Chondrocyte (in vitro differentiated cells): ENCODE measurements around the gene MYH2. TPM values are rescaled to one million over a fixed set of nuclear protein-coding genes. Genes with fewer than 3 reads are reported as not detected.

Experiments
- DNase-seq: peaks from one replicate; pipeline ENCODE4 v3.0.0; 2021; ENCODE audit warnings: mixed read lengths, low spot score
- H3K27ac Mint-ChIP-seq: one replicate; pipeline ENCODE4 v1.8.0; 2021; ENCODE audit warnings: mild to moderate bottlenecking, moderate library complexity, mixed read lengths; ENCODE audit not compliant: unreplicated experiment
- H3K27me3 Mint-ChIP-seq: 2 replicates; pipeline ENCODE4 v1.8.0; 2021; ENCODE audit warnings: low read depth, mixed read lengths
- H3K36me3 Mint-ChIP-seq: 2 replicates; pipeline ENCODE4 v1.8.0; 2021; ENCODE audit warnings: low read depth, mixed read lengths
- H3K4me1 Mint-ChIP-seq: 2 replicates; pipeline ENCODE4 v1.8.0; 2021; ENCODE audit warnings: low read depth, mild to moderate bottlenecking, mixed read lengths
- H3K4me3 Mint-ChIP-seq: one replicate; pipeline ENCODE4 v1.8.0; 2021; ENCODE audit warnings: mild to moderate bottlenecking, moderate library complexity, mixed read lengths; ENCODE audit not compliant: unreplicated experiment
- H3K9me3 Mint-ChIP-seq: 2 replicates; pipeline ENCODE4 v1.8.0; 2021; ENCODE audit warnings: low read depth, mixed read lengths
- total RNA-seq: library from RNA; stranded (reverse); gene quantifications from 3 replicates; pipeline ENCODE4 v1.2.1, GENCODE V29; 2021
- TF ChIP-seq, protein P1 (sequence below): fragments of 200-600 bp; sonication (generic); IDR thresholded peaks from 2 replicates; pipeline ENCODE4 v1.5.0; 2021; ENCODE audit warnings: antibody characterized with exemption, mild to moderate bottlenecking, moderate library complexity

MYH2 gene
- total RNA-seq, 1 donor from 2014 or later = not detected

DNA sequence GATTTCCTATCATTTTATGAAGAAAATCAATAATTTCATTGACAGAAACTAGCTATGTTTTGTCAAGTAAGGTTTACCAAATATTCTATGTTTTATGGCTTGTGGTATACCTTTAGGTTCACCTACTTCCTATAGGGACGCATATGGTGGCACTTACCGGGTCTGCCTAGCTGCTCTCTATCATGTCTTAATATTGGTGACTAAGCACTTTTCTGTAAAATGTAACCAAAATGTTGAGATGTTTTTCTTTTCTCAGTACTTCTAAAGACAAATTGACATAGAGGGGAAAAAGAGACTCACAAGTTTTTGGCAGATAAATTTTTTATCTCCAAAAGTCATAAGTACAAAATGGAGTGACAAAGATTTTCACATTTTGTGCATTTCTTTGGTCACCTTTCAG lies 57.5 kb downstream of the MYH2 start:
- H3K4me1 Mint-ChIP-seq = no peaks in the 10 kb centered on the region

DNA sequence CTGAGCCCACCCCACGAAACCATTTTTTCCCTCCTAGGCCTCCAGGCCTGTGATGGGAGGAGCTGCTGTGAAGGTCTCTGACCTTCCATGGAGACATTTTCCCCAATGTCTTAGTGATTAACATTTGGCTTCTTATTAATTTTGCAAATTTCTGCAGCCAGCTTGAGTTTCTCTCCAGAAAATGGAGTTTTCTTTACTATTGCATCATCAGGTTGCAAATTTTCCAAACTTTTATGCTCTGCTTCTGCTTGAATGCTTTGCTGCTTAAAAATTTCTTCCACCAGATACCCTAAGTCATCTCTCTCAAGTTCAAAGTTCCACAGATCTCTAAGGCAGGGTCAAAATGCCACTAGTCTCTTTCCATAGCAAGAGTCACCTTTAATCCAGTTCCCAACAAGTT lies 67.2 kb downstream of the MYH2 start:
- H3K9me3 Mint-ChIP-seq = peaks cover 32% of the 10 kb centered on the region
- no peak overlapping the region for H3K4me3 Mint-ChIP-seq
- no peaks in the 10 kb centered on the region for H3K36me3 Mint-ChIP-seq
- H3K27me3 Mint-ChIP-seq = no peaks in the 10 kb centered on the region
- TF ChIP-seq, protein P1, sequence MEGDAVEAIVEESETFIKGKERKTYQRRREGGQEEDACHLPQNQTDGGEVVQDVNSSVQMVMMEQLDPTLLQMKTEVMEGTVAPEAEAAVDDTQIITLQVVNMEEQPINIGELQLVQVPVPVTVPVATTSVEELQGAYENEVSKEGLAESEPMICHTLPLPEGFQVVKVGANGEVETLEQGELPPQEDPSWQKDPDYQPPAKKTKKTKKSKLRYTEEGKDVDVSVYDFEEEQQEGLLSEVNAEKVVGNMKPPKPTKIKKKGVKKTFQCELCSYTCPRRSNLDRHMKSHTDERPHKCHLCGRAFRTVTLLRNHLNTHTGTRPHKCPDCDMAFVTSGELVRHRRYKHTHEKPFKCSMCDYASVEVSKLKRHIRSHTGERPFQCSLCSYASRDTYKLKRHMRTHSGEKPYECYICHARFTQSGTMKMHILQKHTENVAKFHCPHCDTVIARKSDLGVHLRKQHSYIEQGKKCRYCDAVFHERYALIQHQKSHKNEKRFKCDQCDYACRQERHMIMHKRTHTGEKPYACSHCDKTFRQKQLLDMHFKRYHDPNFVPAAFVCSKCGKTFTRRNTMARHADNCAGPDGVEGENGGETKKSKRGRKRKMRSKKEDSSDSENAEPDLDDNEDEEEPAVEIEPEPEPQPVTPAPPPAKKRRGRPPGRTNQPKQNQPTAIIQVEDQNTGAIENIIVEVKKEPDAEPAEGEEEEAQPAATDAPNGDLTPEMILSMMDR = no peak
- H3K4me1 Mint-ChIP-seq = no peaks in the 10 kb centered on the region
- no peak for DNase-seq
- H3K27ac Mint-ChIP-seq = no peak overlapping the region

More for the DNA sequence above, 57.5 kb downstream of the MYH2 start:
- Mint-ChIP-seq H3K4me3 (no peak overlapping the region), H3K27me3 (no peaks in the 10 kb centered on the region), H3K36me3 (no peaks in the 10 kb centered on the region), H3K27ac (no peak overlapping the region), H3K9me3 (peaks cover 44% of the 10 kb centered on the region)
- no peak for DNase-seq
- TF ChIP-seq, protein P1 = no peak

DNA sequence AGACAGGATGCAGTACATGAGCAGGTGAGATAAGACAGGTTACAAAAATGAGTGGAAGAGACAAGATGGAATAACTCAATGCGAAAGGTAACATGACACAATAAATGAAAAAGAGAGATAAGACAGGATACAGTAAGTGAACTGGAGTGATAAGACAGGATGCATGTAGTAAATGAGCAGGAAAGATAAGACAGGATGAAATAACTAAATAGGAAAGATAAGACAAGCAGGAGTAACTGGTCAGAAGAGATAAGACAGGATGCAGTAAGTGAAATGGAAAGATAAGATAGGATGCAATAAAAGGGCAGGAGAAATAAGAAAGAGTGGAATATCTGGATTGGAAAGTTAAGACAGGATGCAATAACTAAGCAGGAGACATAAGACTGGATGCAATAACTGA lies 71.8 kb downstream of the MYH2 start:
- Mint-ChIP-seq H3K9me3 (peaks cover 5% of the 10 kb centered on the region), H3K4me1 (no peaks in the 10 kb centered on the region), H3K4me3 (no peak overlapping the region), H3K27ac (no peak overlapping the region), H3K27me3 (no peaks in the 10 kb centered on the region), H3K36me3 (no peaks in the 10 kb centered on the region)
- DNase-seq = no peak
- TF ChIP-seq, protein P1 = no peak

DNA sequence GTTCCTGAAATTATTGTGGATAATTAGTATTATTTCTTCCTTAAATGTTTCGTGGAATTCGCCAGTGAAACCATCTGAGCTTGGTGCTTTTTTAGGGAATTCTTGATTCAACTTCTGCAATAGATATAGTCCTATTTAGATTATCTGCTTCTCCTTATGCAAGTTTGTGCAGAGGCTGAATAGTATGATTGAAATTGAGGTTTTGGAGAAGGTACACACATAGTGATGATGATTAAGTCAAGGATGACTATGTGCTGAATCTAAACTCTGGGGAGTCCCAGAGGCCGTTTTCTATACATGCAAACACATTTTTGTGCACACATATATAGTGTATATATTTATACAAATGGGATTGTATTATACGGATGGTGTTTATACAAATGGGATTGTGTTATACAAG lies 74.9 kb downstream of the MYH2 start:
- DNase-seq = no peak
- no peak overlapping the region for H3K4me3 Mint-ChIP-seq
- H3K9me3 Mint-ChIP-seq = no peaks in the 10 kb centered on the region
- H3K36me3 Mint-ChIP-seq = no peaks in the 10 kb centered on the region
- TF ChIP-seq, protein P1 = no peak
- no peak overlapping the region for H3K27ac Mint-ChIP-seq
- peaks cover 2% of the 10 kb centered on the region for H3K27me3 Mint-ChIP-seq
- H3K4me1 Mint-ChIP-seq = no peaks in the 10 kb centered on the region

DNA sequence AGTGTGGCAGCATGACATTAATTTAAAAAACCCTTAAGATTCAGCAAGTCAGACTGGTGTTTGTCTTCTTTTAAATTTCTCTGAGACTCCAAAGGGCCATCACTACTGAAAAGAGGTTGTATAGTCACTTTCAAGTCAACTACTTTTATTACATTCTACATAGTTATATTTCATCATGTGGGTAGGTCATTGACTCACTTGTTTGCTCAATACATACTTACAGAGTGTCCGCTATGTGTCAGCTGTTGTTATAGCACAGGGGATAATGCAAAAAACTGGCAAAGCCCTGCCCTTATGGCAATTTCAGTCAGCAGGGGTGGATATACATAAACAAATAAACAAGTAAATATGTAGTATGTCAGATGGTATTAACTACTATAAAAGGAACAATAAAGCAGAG lies 77.6 kb downstream of the MYH2 start:
- no peak for DNase-seq

More for the DNA sequence above, 77.6 kb downstream of the MYH2 start:
- no peaks in the 10 kb centered on the region for H3K4me1 Mint-ChIP-seq
- H3K9me3 Mint-ChIP-seq = no peaks in the 10 kb centered on the region
- no peak overlapping the region for H3K27ac Mint-ChIP-seq
- H3K36me3 Mint-ChIP-seq = no peaks in the 10 kb centered on the region
- TF ChIP-seq, protein P1 = no peak
- H3K27me3 Mint-ChIP-seq = peaks cover 4% of the 10 kb centered on the region
- H3K4me3 Mint-ChIP-seq = no peak overlapping the region

Other genes with a start within 250 kb of the MYH2 start
- not detected in 3 replicates for gene MYH13, start 176.7 kb downstream of the MYH2 start, total RNA-seq
- gene MYH8, start 127.7 kb downstream of the MYH2 start, total RNA-seq = not detected in 3 replicates
- not detected in 3 replicates for gene MYH4, start 80.1 kb downstream of the MYH2 start, total RNA-seq
- gene MYH1, start 31.1 kb downstream of the MYH2 start, total RNA-seq = not detected in 3 replicates
- gene MYH3, start 107.7 kb upstream of the MYH2 start, total RNA-seq = 3.0 to 3.5 TPM (median 3.2 TPM) in 3 replicates
- 29.2 to 31.2 TPM (median 30.2 TPM) in 3 replicates for gene SCO1, start 147.9 kb upstream of the MYH2 start, total RNA-seq
- gene ADPRM, start 147.9 kb upstream of the MYH2 start, total RNA-seq = 8.2 to 14.5 TPM (median 13.4 TPM) in 3 replicates
- 4.4 to 7.9 TPM (median 7.6 TPM) in 3 replicates for gene TMEM220, start 180.4 kb upstream of the MYH2 start, total RNA-seq